Measurements from ENCODE around the gene LRP10.
A peak's percentile ranks its signal among the peaks of the same experiment; 100 is the strongest.

GRCh38 chr14:22929961-22930364 lies 58.4 kb downstream of the LRP10 start:
- no peak for TF ChIP-seq CREB1 (IDR thresholded peaks at IDR 0.05; ENCODE audit: low read depth)
- TF ChIP-seq NFIC (IDR thresholded peaks at IDR 0.05) = no peak
- no peak for TF ChIP-seq RAD21 (IDR thresholded peaks at IDR 0.05; ENCODE audit: low read depth)
- peak; percentile 11; the same call in 1 of the 2 replicates for TF ChIP-seq MAX (IDR thresholded peaks at IDR 0.05)
- TF ChIP-seq TEAD4 (IDR thresholded peaks at IDR 0.05) = no peak
- TF ChIP-seq YY1 (IDR thresholded peaks at IDR 0.05; ENCODE audit: low read depth) = no peak
